Activated naive CD4-positive, alpha-beta T cell (primary cell): ENCODE results near the gene ANKK1.

Experiments
- DNase-seq, 4 experiments: peaks; one replicate each; lab custom pipeline; 2025; lab: John Stamatoyannopoulos, UW

The ANKK1 gene

DNA sequence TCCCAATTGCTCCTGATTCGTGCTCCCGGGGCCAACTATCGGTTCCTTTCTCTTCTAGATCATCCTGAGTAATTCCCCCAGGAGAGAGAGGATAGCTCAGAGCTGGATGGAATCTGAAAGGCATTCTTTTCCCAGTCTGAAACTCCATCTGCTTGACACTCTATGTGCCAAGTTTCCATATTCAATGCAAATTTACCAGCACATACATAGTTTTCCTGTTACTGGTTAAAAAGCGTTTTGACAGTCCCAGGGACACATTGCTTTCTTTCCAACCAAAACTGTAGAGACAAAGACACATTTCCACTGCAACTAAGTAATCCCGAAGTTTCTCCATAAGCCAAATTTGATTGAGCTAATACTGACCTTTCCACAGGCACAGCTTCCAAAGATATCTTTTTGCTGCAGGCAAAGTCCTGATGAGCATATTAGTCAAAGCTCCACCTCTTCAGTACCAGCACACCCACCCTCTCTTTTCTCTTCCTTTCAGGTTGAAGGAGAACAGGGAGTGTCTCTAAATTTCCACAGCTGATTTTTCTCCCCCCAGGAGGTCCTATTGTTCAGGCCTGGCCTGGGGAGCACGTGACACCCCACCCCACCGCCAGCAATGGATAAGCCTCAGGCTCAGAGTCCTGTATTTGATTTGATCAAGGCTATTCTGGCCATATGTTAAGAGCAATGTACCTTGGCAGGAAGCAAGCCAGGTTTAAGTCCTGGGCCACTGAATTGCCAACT lies 9.7 kb upstream of the ANKK1 start:
- no peak for DNase-seq

DNA sequence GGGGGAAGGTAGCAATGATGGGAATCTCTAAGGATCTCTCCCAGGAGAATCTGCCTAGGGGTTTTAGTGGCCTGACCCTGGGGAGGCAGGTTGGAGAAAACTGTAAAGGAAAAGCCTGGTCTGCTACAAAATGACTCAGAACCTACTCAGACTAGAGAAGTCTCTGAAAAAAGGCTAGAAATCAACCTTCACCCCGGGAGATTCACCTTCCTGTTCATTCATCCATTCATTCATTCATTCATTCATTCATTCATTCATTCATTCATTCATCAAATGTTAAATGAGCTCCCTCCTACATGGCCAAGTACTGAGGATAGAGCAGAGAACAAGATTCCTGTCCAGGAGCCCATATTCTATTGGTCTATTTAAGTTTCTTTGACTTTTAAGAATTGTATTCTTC lies 8.9 kb upstream of the ANKK1 start:
- DNase-seq, result no peak

- no peak for DNase-seq
These were observed 5.5 kb upstream of the ANKK1 start for GRCh38 chr11:113382121-113382520.

DNA sequence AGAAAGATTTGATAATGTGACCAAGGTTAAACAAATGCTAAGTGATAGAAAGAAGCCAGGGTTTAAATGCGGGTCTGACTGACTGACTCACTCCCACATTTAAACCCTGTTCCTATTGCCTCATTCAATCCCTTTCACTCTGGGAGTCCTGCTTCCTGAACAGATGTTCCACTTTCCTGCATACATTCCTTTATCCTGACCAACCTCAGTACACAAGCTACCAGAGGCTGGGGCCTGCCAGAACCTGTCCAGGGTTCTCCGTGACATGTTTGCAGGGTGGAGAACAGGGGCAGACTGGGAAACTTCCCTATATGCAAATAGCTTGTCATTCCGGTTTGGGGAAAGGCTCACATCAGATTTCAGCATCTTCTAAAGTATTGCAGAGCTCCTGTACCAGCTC lies 3.0 kb upstream of the ANKK1 start:
- DNase-seq, result no peak

- DNase-seq, result no peak
These were observed 1.8 kb upstream of the ANKK1 start for GRCh38 chr11:113385749-113386148.

- no peak for DNase-seq
These were observed 713 bp upstream of the ANKK1 start for GRCh38 chr11:113386866-113387265.

- DNase-seq, result no peak
These were observed 1.7 kb downstream of the ANKK1 start for GRCh38 chr11:113389272-113389671.

DNA sequence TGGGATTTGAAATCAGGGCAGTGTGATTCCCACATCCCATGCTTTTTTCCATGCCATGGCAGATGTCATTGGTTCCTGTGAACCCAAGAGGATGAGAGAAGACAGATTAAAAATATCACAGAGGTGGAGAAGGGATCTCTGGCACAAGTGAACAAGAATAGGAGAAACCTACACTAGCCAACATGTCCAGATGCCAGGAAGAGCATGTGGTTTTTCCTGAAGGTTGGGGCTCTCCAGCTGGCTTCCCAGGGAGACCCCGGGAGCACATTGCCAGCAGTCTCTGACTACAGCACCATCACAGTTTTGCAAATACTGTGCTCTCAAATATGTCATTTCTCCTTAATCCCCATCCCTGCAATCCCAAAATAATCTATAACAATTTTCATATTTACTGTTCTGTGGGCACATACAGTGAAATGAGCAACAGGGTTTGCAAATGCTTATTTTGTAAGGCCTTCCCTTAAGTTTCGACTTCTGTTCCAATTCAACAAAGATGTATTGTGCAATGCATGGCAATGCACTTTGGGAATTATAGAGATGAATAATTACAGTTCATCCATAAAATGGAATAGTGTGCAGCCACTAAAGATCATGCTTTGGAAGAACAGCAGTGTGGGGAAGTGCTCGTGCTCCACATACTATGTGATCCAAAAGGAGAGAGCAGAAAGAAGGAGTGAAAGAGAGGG lies 4.8 kb downstream of the ANKK1 start:
- DNase-seq, result no peak

DNA sequence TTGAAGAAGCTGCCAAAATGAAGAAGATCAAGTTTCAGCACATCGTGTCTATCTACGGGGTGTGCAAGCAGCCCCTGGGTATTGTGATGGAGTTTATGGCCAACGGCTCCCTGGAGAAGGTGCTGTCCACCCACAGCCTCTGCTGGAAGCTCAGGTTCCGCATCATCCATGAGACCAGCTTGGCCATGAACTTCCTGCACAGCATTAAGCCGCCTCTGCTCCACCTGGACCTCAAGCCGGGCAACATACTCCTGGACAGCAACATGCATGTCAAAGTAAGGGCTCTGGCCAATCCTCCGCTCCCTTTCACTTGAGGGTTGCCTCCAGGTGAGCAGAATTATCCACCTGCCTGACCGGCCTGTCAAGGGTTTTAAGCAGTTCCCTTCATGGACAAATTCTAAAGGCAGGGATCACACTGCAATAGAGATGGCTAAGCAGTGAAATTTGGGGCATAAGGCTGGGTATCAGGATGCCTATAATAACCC lies 6.0 kb downstream of the ANKK1 start:
- DNase-seq, result no peak

DNA sequence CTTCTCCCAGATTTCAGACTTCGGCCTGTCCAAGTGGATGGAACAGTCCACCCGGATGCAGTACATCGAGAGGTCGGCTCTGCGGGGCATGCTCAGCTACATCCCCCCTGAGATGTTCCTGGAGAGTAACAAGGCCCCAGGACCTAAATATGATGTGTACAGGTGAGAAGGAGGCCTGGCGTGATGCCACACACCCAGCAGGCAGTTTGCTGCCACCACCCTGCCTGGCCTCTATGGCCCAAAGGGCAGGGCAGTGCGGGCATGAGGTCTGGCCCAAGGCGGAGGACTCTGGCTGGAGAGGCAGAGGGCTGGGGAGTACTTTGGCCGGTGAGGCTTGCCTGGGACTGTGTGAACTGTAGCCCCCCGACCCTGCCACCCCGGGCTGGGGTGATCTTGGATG lies 7.3 kb downstream of the ANKK1 start:
- no peak for DNase-seq

- DNase-seq, result no peak
These were observed 8.3 kb downstream of the ANKK1 start for GRCh38 chr11:113395782-113396336.

- no peak for DNase-seq
These were observed 9.1 kb downstream of the ANKK1 start for GRCh38 chr11:113396690-113397089.

DNA sequence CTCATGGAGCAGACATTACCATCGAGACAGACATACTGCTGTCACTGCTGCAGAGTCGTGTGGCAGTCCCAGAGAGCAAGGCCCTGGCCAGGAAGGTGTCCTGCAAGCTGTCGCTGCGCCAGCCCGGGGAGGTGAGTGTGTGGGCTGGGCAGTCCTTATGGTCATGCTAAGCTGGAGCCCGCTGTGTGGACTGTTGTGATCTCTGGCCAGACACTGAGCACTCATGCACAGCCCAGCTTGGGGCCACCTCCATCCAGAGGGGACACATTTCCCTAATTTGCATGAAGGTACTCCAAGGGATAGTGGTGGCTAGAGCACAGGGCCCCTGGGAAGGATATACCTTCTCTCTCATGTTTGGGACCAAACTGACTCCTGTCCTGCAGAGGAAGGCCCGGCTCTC lies 9.6 kb downstream of the ANKK1 start:
- no peak for DNase-seq

DNA sequence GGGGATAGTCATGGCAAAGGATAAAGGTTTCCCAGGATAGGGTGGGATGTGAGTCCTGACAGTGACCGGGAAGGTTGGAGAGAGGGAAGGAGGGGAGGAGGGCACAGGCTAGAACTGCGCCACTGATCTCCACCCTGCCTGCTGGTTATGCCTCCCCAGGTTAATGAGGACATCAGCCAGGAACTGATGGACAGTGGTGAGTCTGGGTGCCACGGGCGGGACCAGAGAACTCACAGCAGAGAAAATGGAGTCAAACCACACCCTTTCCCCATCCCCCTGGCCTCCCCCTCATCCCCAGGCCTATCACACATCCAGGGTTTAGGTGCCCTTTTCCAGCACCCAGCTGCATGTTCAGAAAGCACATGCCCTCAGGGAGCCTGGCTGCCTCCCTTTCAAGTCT lies 10.2 kb downstream of the ANKK1 start:
- no peak for DNase-seq

DNA sequence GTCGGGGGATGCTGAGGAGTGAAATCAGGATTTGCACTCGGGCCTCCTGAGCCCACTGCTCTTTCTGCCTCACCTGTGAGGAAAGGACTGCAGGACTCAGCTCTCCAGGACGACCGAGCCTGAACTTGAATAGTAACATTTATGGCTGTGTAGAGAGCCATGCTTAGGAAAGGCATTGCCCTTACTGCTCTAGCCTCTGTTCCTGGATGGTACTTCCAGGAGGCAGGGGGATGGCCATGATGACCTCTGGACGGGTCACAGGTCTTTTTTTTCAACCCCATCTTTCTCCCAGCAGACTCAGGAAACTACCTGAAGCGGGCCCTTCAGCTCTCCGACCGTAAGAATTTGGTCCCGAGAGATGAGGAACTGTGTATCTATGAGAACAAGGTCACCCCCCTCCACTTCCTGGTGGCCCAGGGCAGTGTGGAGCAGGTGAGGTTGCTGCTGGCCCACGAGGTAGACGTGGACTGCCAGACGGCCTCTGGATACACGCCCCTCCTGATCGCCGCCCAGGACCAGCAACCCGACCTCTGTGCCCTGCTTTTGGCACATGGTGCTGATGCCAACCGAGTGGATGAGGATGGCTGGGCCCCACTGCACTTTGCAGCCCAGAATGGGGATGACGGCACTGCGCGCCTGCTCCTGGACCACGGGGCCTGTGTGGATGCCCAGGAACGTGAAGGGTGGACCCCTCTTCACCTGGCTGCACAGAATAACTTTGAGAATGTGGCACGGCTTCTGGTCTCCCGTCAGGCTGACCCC lies 11.3 kb downstream of the ANKK1 start:
- DNase-seq, result no peak

- DNase-seq, result no peak
These were observed 13.2 kb downstream of the ANKK1 start for GRCh38 chr11:113400631-113401230.

DNA sequence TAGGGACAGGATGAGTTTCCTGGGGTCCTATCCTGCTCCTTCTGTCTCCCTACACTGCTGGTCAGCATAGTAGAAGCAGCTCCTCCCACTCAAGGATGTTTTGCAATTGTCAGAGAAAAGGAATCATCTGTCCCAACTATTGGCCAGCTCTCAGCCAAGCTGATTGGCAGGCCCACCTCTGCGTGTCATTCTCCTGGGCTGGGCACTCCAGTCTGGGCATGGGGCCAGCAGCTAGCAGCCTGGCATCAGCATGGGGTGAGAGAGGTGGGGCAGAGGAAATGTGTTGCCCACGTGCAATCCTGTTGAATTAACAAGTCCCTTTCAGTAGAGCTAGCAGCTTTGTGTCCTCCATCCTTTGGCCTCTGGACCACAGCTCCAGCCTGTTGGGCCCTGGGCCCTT lies 14.1 kb downstream of the ANKK1 start:
- no peak for DNase-seq

- no peak for DNase-seq
These were observed 17.4 kb downstream of the ANKK1 start for GRCh38 chr11:113404859-113405430.

GRCh38 chr11:113405724-113406478 lies 18.3 kb downstream of the ANKK1 start:
- no peak for DNase-seq

GRCh38 chr11:113407163-113407562 lies 19.6 kb downstream of the ANKK1 start:
- no peak for DNase-seq

- no peak for DNase-seq
These were observed 20.6 kb downstream of the ANKK1 start for GRCh38 chr11:113408206-113408605.
